D721Med (cell line): Measurements from ENCODE around the gene MOB3B.

Experiments
- DNase-seq: peaks from one replicate; pipeline ENCODE4 v3.0.0; 2011; ENCODE audit warnings: low spot score; ENCODE audit not compliant: insufficient read length
- FAIRE-seq: peaks from 2 replicates; lab custom pipeline; 2011; peaks lifted over from hg19 to GRCh38; lab: Jason Lieb, UNC
- CTCF ChIP-seq: IDR thresholded peaks from 2 replicates; pipeline ENCODE4 v1.5.1; 2012; ENCODE audit warnings: mild to moderate bottlenecking, control low read depth; ENCODE audit not compliant: insufficient read depth; ENCODE audit errors: missing control alignments

Gene MOB3B

GRCh38 chr9:27569406-27569805 is 39.8 kb upstream of the MOB3B start:
- no peak for TF ChIP-seq CTCF
- peak; percentile 55 for FAIRE-seq
- DNase-seq, result no peak

GRCh38 chr9:27566118-27566517 is 36.5 kb upstream of the MOB3B start:
- FAIRE-seq, result peak; percentile 6
- TF ChIP-seq CTCF, result no peak
- DNase-seq, result no peak

DNA sequence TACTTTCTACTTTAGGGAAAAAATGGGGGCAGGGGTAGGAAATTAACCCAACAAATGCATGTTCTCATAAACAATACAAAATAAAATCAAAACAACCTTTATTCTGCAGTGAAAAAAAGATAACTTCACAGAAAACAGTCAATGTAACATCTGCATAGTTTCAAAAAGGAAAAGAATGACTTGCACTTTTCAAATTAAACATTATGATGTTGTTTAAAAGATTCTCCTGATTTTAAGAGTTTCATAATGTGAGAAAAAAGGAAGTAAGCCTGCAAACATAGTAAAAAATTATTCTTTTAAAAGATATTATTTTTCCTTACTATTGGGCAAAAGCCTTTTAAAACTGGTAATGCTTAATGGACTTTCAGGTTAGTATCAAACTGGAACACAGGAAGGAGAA is 36.1 kb upstream of the MOB3B start:
- FAIRE-seq (no peak), DNase-seq (no peak)
- no peak for TF ChIP-seq CTCF

DNA sequence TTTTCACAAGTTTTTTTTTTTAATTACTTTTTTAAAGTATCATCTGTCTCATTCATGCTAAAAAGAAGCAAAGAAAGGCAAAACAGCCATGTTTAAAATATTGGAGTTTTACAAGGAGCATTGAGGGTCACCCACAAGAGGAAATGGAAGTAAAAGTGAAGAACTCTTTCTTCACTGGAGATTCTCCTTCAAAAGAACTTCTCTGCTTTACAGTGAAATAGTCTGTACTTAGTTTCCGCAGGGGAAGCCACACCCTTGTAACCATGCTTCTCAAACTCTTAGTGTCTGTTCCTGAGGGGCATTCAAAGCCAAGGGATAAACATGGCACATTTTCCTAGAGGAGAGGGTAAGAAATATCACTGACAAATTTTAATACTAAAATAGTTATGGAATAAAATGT is 35.1 kb upstream of the MOB3B start:
- no peak for DNase-seq
- no peak for FAIRE-seq
- TF ChIP-seq CTCF, result no peak

DNA sequence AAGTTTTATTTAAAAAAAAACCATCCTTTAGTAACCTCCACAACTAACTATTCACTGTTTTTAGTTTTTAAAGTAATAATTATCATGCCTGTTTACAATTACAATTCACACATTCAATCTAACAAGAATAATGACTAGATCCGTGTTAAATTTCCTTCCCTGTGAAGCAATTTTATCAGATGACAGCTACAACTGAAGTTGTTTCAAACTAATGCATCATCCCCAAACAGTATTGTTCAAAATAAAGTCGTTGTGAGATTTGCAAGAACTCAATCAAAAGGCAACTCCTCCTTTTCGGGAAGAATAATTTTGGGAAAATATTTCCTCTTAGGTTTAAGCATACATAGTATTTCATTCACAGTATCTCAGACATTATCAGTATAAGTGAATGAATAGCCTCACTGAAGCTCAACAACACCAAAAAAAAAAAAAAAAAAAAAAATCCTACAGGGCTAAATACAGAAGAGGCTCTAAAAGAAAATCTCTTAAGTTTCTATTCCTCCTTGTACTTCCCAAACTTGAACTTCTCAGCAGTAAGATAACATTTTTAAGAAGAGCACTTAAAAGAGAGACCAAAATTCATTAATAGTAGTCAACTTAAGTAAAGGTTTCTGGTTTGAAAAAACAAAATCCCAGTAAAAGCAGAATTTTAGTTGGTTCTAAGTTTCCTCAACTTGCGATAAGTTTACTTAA is 34.3 kb upstream of the MOB3B start:
- TF ChIP-seq CTCF, result no peak
- no peak for FAIRE-seq
- no peak for DNase-seq

- no peak for FAIRE-seq
- TF ChIP-seq CTCF, result no peak
- no peak for DNase-seq
These were observed 32.1 kb upstream of the MOB3B start for GRCh38 chr9:27561685-27562084.

DNA sequence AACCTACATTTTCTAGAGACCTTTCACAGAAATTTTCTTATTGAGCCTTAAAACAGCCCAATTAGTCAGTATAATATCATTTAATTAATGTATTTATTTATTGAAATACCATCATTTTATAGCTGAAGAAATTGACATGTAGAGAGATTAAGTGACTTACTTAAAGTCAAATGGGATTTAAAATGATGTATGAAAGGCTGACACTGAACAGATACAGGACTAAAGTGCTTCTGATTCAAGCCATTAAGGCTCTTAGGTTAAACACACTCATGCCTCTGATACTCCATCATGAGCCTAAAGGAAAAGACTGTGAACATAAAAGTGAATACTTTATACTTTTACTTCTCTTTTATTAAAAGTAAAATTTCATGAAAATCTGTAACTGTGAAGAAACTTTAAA is 30.8 kb upstream of the MOB3B start:
- TF ChIP-seq CTCF, result no peak
- FAIRE-seq, result peak; percentile 55
- no peak for DNase-seq
